ENCODE measurements around the gene DIPK1B.

DNA sequence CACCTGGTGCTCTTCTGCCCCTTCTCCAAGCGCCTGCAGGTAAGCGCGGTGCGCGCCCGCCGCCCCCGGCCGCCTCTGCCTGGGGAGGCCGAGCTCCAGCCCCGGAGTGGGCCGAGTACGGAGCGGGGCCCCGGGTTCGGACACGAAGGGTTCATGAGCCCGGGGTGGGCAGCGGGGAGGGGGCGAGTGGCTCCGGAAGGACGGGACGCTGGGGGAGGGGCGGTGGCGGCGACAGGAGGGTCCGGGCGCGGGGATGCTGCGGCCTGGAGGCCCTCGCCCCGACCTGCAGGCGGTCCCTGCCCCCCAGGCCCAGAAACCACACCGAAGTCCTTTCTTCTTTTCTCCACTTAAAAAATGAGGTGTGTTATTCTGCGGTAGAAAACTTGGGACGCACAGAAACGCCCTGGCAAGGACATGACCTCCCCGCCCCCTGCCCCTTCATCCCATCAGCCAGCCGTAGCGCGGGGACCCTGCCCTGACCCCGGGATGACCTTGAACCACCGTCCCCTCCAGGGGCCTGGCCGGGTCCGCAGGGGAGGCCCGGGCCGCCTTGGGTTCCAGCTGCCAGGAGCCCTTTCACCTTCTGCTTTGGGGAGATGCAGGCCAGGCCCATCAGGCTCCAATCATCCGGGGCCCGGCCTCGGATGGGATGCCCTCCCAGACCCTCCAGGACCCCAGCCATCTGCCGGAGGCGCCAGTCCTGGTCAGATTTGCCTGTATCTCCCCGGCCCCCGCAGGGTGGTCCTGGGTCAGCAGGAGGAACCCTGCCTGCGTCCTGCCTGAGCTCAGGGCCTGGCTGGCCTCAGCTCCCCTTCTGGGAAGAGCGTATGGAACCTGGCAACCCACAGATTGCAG lies 545 bp downstream of the DIPK1B start:
- TF ChIP-seq, protein P1, sequence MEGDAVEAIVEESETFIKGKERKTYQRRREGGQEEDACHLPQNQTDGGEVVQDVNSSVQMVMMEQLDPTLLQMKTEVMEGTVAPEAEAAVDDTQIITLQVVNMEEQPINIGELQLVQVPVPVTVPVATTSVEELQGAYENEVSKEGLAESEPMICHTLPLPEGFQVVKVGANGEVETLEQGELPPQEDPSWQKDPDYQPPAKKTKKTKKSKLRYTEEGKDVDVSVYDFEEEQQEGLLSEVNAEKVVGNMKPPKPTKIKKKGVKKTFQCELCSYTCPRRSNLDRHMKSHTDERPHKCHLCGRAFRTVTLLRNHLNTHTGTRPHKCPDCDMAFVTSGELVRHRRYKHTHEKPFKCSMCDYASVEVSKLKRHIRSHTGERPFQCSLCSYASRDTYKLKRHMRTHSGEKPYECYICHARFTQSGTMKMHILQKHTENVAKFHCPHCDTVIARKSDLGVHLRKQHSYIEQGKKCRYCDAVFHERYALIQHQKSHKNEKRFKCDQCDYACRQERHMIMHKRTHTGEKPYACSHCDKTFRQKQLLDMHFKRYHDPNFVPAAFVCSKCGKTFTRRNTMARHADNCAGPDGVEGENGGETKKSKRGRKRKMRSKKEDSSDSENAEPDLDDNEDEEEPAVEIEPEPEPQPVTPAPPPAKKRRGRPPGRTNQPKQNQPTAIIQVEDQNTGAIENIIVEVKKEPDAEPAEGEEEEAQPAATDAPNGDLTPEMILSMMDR (IDR thresholded peaks at IDR 0.05; ENCODE audit: insufficient read depth, low read length), result no peak
- TF ChIP-seq, protein P2, sequence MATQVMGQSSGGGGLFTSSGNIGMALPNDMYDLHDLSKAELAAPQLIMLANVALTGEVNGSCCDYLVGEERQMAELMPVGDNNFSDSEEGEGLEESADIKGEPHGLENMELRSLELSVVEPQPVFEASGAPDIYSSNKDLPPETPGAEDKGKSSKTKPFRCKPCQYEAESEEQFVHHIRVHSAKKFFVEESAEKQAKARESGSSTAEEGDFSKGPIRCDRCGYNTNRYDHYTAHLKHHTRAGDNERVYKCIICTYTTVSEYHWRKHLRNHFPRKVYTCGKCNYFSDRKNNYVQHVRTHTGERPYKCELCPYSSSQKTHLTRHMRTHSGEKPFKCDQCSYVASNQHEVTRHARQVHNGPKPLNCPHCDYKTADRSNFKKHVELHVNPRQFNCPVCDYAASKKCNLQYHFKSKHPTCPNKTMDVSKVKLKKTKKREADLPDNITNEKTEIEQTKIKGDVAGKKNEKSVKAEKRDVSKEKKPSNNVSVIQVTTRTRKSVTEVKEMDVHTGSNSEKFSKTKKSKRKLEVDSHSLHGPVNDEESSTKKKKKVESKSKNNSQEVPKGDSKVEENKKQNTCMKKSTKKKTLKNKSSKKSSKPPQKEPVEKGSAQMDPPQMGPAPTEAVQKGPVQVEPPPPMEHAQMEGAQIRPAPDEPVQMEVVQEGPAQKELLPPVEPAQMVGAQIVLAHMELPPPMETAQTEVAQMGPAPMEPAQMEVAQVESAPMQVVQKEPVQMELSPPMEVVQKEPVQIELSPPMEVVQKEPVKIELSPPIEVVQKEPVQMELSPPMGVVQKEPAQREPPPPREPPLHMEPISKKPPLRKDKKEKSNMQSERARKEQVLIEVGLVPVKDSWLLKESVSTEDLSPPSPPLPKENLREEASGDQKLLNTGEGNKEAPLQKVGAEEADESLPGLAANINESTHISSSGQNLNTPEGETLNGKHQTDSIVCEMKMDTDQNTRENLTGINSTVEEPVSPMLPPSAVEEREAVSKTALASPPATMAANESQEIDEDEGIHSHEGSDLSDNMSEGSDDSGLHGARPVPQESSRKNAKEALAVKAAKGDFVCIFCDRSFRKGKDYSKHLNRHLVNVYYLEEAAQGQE (IDR thresholded peaks at IDR 0.05; ENCODE audit: insufficient replicate concordance, low read depth), result no peak
